IMR-90 (cell line): ENCODE results near the gene C12orf60.

Source experiments
- CEBPB ChIP-seq: IDR thresholded peaks from 2 replicates; pipeline ENCODE4 v1.6.1; 2012; ENCODE audit warnings: low read depth, low read length, improper control_type of control experiment
- CHD1 ChIP-seq: IDR thresholded peaks from 2 replicates; pipeline ENCODE4 v1.6.1; 2012; ENCODE audit warnings: low read depth, low read length, improper control_type of control experiment
- FOS ChIP-seq: fragments of 150-350 bp; IDR thresholded peaks from 2 replicates; pipeline ENCODE4 v1.6.1; 2016; ENCODE audit warnings: low read depth, low read length
- MAFK ChIP-seq: IDR thresholded peaks from 2 replicates; pipeline ENCODE4 v1.6.1; 2012; ENCODE audit warnings: low read depth, low read length, improper control_type of control experiment
- MXI1 ChIP-seq: IDR thresholded peaks from 2 replicates; pipeline ENCODE4 v1.6.1; 2012; ENCODE audit warnings: low read depth, mild to moderate bottlenecking, low read length, moderate library complexity, borderline replicate concordance
- NFE2L2 ChIP-seq: fragments of 150-350 bp; IDR thresholded peaks from 2 replicates; pipeline ENCODE4 v1.6.1; 2016; ENCODE audit warnings: low read depth, mild to moderate bottlenecking, low read length
- POLR2A ChIP-seq: IDR thresholded peaks from 2 replicates; pipeline ENCODE4 v1.6.1; 2012; ENCODE audit warnings: mild to moderate bottlenecking, low read depth, low read length
- RAD21 ChIP-seq: IDR thresholded peaks from 2 replicates; pipeline ENCODE4 v1.6.1; 2012; ENCODE audit warnings: low read length, improper control_type of control experiment
- RCOR1 ChIP-seq: IDR thresholded peaks from 2 replicates; pipeline ENCODE4 v1.6.1; 2012; ENCODE audit warnings: mild to moderate bottlenecking, low read length, improper control_type of control experiment; ENCODE audit not compliant: insufficient replicate concordance
- RFX5 ChIP-seq: IDR thresholded peaks from 2 replicates; pipeline ENCODE4 v1.8.0; 2012; ENCODE audit warnings: low read depth, mild to moderate bottlenecking, low read length, moderate library complexity
- SMC3 ChIP-seq: fragments of 150-350 bp; IDR thresholded peaks from 2 replicates; pipeline ENCODE4 v1.6.1; 2016; ENCODE audit warnings: low read depth, mild to moderate bottlenecking, antibody characterized with exemption, low read length, moderate library complexity
- TF ChIP-seq, protein P1 (sequence below): conservative IDR thresholded peaks from 2 replicates; pipeline ENCODE4 v1.5.1; 2012; ENCODE audit warnings: mild to moderate bottlenecking, low read depth, low read length, improper control_type of control experiment
- TF ChIP-seq, protein P2 (sequence below): fragments of 150-350 bp; IDR thresholded peaks from 2 replicates; pipeline ENCODE4 v1.6.1; 2017; ENCODE audit warnings: mild to moderate bottlenecking, antibody characterized with exemption, low read length, low read depth
- TF ChIP-seq, protein P3 (sequence below): fragments of 150-350 bp; IDR thresholded peaks from 2 replicates; pipeline ENCODE4 v1.6.1; 2016; ENCODE audit warnings: low read depth, mild to moderate bottlenecking, low read length, moderate library complexity, borderline replicate concordance

DNA sequence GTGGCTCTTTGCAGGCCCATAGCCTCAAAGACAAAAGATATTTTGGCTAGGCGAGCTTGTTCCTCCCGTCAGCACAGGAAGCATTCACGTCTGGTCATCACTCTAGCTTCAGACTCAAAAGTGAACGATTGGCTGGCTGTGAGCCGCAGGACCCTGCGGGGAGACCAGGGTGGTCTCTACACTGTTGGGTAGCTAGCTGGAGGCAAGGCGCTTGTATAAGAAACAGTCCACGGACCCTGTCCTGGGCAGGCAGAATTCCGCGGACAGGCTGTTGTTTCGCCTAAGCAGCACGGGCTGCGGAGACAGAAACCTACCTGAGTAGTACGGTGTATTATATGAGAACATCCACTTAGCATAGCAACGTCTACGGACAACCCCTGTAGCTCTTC lies 29.8 kb upstream of the C12orf60 start:
- no peak for TF ChIP-seq MAFK
- TF ChIP-seq, protein P1, sequence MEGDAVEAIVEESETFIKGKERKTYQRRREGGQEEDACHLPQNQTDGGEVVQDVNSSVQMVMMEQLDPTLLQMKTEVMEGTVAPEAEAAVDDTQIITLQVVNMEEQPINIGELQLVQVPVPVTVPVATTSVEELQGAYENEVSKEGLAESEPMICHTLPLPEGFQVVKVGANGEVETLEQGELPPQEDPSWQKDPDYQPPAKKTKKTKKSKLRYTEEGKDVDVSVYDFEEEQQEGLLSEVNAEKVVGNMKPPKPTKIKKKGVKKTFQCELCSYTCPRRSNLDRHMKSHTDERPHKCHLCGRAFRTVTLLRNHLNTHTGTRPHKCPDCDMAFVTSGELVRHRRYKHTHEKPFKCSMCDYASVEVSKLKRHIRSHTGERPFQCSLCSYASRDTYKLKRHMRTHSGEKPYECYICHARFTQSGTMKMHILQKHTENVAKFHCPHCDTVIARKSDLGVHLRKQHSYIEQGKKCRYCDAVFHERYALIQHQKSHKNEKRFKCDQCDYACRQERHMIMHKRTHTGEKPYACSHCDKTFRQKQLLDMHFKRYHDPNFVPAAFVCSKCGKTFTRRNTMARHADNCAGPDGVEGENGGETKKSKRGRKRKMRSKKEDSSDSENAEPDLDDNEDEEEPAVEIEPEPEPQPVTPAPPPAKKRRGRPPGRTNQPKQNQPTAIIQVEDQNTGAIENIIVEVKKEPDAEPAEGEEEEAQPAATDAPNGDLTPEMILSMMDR: no peak
- TF ChIP-seq POLR2A: no peak
- no peak for TF ChIP-seq FOS
- no peak for TF ChIP-seq SMC3
- TF ChIP-seq CEBPB: no peak
- TF ChIP-seq RFX5: no peak
- TF ChIP-seq RAD21: no peak
- TF ChIP-seq CHD1: no peak
- TF ChIP-seq RCOR1: no peak
- TF ChIP-seq NFE2L2: no peak
- TF ChIP-seq, protein P2, sequence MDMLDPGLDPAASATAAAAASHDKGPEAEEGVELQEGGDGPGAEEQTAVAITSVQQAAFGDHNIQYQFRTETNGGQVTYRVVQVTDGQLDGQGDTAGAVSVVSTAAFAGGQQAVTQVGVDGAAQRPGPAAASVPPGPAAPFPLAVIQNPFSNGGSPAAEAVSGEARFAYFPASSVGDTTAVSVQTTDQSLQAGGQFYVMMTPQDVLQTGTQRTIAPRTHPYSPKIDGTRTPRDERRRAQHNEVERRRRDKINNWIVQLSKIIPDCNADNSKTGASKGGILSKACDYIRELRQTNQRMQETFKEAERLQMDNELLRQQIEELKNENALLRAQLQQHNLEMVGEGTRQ: no peak
- no peak for TF ChIP-seq MXI1
- TF ChIP-seq, protein P3, sequence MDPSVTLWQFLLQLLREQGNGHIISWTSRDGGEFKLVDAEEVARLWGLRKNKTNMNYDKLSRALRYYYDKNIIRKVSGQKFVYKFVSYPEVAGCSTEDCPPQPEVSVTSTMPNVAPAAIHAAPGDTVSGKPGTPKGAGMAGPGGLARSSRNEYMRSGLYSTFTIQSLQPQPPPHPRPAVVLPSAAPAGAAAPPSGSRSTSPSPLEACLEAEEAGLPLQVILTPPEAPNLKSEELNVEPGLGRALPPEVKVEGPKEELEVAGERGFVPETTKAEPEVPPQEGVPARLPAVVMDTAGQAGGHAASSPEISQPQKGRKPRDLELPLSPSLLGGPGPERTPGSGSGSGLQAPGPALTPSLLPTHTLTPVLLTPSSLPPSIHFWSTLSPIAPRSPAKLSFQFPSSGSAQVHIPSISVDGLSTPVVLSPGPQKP: no peak
